HG03469 (cell line): ENCODE measurements around the gene MYDGF.
"Not testable (repeated sequence)": the region's sequence is repeated elsewhere in the genome, so short reads cannot be mapped to it uniquely, and the experiment has no call there.

Experiments used
- ATAC-seq: cut with Tn5 transposase; IDR thresholded peaks from one replicate; pipeline ENCODE4 v1.9.1; 2021; ENCODE audit warnings: mild to moderate bottlenecking, moderate library complexity, moderate number of reproducible peaks; ENCODE audit not compliant: unreplicated experiment

MYDGF gene

DNA sequence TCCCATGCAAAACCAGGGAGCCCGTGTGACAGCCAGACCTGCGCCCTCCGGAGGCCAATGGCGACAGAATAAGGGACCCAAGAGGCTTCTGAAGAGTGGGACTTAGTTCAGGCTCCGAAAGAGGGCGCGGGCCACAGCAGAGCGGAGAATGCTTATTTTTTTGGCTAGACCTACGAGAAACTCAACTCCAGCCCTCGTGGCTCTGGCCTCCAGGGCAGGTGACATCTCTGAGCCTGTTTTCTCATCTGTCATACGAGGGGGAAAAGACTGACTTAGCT lies 30.5 kb upstream of the MYDGF start:
- ATAC-seq: no peak

DNA sequence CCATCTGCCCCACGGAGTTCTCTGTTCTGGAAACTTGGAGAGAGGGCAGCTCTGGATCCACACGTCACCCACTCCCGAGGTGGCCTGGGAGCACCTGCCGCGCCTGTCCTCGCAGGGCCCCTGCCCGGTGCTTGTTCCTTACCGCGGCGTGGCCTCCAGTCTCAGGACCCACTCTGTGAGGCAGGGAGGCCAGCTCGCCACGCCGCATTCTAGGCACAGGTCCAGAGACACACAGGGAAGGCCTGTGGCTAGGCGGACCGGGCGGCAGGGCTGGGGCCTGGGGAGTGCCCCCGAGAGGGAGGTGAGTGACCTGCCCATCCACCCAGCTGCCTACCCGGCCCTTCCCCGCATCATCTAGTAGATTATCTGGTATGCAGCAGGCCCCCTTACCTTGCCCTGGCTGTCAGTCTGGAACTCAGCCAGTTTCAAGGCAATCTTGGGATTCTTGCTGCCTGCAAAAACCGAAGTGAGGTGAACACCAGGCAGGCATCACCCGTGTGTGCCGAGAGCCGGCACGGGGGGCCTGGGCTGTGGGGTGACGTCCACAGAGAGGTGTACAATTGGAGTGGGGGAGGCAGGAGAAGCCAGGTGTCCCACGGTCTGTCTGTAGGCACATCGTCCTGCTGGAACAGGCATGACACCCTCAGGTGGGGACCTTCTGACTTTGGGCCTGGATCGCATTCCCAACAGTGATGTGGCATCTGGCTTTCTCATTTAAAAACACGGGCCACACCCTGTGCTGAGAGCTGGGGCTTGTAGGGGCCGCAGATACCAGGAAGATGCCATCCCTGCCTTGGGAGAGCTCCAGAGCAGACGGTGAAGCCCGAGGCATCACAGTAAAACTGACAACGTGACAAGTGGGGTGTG lies 29.9 kb upstream of the MYDGF start:
- ATAC-seq: no peak

GRCh38 chr19:4697304-4697703 lies 27.2 kb upstream of the MYDGF start:
- ATAC-seq: no peak

GRCh38 chr19:4695224-4695731 lies 25.1 kb upstream of the MYDGF start:
- no peak for ATAC-seq

GRCh38 chr19:4694211-4694987 lies 24.3 kb upstream of the MYDGF start:
- ATAC-seq: no peak

DNA sequence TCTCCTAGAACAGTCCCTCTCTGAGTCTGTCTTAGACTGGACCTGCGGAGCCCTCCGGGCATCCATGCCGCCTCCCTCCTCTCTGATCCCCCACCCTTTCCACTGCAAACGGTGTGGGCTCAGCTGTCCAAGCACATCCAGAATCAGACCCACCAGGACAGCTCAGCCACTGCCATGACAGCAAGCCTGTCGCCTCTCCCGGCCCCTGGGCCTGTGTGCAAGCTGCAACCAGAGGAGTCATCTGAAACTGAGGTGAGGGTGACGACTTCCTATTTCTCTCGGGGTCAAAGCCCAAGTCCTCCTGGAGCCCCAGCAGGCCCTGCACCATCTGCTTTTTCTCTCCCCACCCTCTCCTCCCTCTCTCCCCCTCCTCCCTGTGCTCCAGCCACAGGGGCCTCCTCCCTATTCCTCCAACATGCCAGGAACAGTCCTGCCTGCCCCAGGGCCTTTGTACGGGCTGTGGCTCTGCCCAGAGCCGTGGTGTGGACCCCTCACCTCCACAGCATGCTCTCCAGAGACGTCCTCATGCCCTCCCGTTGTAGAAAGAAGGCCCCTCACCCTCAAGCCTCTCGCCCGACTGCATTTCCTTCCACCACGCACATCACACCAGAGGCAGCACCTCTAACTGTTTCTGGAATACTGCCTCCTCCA lies 23.5 kb upstream of the MYDGF start:
- ATAC-seq: no peak

DNA sequence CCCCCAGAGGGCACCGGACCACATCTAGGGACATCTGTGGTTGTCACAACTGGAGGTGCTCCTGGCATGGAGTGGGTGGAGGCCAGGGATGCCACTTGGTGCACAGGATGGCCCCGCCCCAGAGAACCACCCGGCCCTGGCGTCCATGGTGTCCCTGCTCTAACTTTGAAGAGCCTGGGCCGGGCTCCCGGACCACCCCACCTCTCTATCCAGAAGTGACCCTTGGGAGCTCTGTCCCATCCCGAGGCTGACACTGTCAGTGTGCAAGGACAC lies 22.9 kb upstream of the MYDGF start:
- ATAC-seq: no peak

GRCh38 chr19:4692251-4693077 lies 22.3 kb upstream of the MYDGF start:
- no peak for ATAC-seq

DNA sequence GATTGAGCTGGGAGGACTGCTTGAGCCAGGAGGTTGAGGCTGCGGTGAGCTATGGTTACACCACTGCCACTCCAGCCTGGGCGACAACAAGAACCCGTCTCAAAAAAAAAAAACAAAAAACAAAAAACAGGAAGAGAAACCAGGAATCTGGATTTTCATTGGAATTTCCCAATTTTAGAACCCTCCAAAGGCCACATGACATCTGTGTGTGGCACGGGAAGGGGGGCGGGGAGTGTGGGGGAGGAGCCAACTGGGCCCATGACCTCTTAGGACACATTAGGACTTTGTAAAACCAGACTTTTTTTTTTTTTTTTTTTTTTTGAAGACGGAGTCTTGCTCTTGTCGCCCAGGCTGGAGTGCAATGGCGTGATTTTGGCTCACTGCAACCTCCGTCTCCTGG lies 21.2 kb upstream of the MYDGF start:
- no peak for ATAC-seq

GRCh38 chr19:4690361-4690760 lies 20.2 kb upstream of the MYDGF start:
- no peak for ATAC-seq

DNA sequence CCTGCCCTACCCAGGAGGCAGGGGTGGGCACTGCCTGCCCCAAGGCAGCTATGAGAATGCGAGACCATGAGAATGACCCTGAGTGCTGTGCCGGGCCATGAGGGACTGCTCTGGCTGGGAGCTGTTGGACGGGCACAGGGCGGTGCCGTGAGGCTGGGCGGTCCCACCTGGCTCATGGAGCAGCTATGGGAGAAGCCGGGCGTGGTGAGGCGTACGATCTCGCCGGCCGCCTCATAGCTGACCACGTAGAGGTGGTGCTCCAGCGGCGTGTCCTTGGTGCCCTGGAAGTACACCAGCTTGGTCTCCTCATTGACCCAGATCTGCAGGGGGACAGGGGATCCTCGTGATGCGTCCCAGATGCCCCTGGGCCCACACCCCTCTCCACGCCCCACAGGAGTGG lies 19.3 kb upstream of the MYDGF start:
- ATAC-seq: no peak

- no peak for ATAC-seq
Measured at GRCh38 chr19:4688587-4688986, 18.4 kb upstream of the MYDGF start.

GRCh38 chr19:4687396-4687795 lies 17.3 kb upstream of the MYDGF start:
- no peak for ATAC-seq

GRCh38 chr19:4686700-4687099 lies 16.6 kb upstream of the MYDGF start:
- ATAC-seq: no peak

- no peak for ATAC-seq
Measured at GRCh38 chr19:4684312-4685095, 14.4 kb upstream of the MYDGF start.

- no peak for ATAC-seq
Measured at GRCh38 chr19:4682417-4683200, 12.5 kb upstream of the MYDGF start.

DNA sequence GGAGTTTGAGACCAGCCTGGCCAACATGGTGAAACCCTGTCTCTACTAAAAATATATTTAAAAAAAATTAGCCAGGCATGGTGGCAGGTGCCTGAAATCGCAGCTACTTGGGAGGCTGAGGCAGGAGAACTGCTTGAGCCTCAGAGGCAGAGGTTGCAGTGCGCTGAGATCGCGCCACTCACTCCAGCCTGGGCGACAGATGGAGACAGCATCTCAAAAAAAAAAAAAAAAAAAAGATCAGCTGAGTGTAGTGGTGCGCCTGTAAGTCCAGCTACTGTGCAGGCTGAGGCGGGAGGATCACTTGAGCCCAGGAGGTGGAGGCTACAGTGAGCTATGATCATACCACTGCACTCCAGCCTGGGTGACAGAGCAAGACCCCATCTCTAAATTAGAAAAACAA lies 9.9 kb upstream of the MYDGF start:
- not testable (repeated sequence) for ATAC-seq

- no peak for ATAC-seq
Measured at GRCh38 chr19:4678881-4679790, 9.0 kb upstream of the MYDGF start.
